Activated CD4-positive, alpha-beta T cell treated with anti-CD3 and anti-CD28 coated beads for 36 hours (primary cell): ENCODE measurements around the gene RNPC3. TPM values are rescaled to one million over a fixed set of nuclear protein-coding genes. Genes with fewer than 3 reads are reported as not detected.

Experiments used
- ATAC-seq: fragments of 200-7000 bp; cut with Tn5 transposase; one replicate; pipeline ENCODE4 v1.10.0; 2021; ENCODE audit warnings: mild to moderate bottlenecking, moderate library complexity
- CTCF ChIA-PET: fragments of 350-600 bp; sonication (Branson Sonifier 250); formaldehyde crosslinking; loops from one replicate; lab custom pipeline; 2021; ENCODE audit warnings: antibody characterized with exemption; lab: Charles Lee
- POLR2A ChIA-PET: fragments of 350-600 bp; sonication (Branson Sonifier 250); formaldehyde crosslinking; loops from one replicate; lab custom pipeline; 2021; ENCODE audit warnings: antibody characterized with exemption, inconsistent platforms; lab: Charles Lee
- DNase-seq: peaks from one replicate; pipeline ENCODE4 v3.0.0-alpha.2; 2020
- H3K27ac Mint-ChIP-seq: one replicate; pipeline ENCODE4 v1.8.0; 2021; ENCODE audit warnings: mixed read lengths
- H3K27me3 Mint-ChIP-seq: one replicate; pipeline ENCODE4 v1.8.0; 2021; ENCODE audit warnings: mixed read lengths
- H3K36me3 Mint-ChIP-seq: one replicate; pipeline ENCODE4 v1.8.0; 2021; ENCODE audit warnings: low read depth, mixed read lengths
- H3K4me1 Mint-ChIP-seq: one replicate; pipeline ENCODE4 v1.8.0; 2021; ENCODE audit warnings: mixed read lengths
- H3K4me3 Mint-ChIP-seq: one replicate; pipeline ENCODE4 v1.8.0; 2021; ENCODE audit warnings: mild to moderate bottlenecking, moderate library complexity, mixed read lengths
- H3K9me3 Mint-ChIP-seq: one replicate; pipeline ENCODE4 v1.8.0; 2021; ENCODE audit warnings: low read depth, mixed read lengths
- intact Hi-C, 2 experiments: fragments of 100-400 bp; cut with DNase I in 1 of 2; cut with micrococcal nuclease in 1 of 2; formaldehyde crosslinking; loops; one replicate each; pipeline versions ENCODE4 v1.14.2 to v1.15.1; 2022 to 2024; cut with DNase I, micrococcal nuclease
- total RNA-seq, 2 experiments: library from RNA; stranded (reverse); gene quantifications; one replicate each; pipeline ENCODE4 v1.2.3, GENCODE V29; 2021

RNPC3 gene
- total RNA-seq, 2 experiments from 2014 or later = 18.1 to 28.4 TPM

- ChIA-PET CTCF (interaction anchor here (0.5 to 2.6 kb wide), 5 partner anchors 9 to 55 kb away, joined by 3 to 17 read pairs (median 4); partner anchors contain the start of gene RNPC3), POLR2A (no interaction called here)
- peak overlapping the region; percentile 86 for H3K27ac Mint-ChIP-seq
- ATAC-seq (peak; percentile 43), DNase-seq (no peak)
- peaks cover 6% of the 10 kb centered on the region for H3K36me3 Mint-ChIP-seq
- H3K27me3 Mint-ChIP-seq = no peaks in the 10 kb centered on the region
- no peak overlapping the region for H3K4me3 Mint-ChIP-seq
- intact Hi-C loops = loop anchor here in 1 of 2 experiments (10.0 kb wide), 1 partner anchor 152 kb away; no protein-coding TSS in a partner anchor
- peaks cover 26% of the 10 kb centered on the region for H3K4me1 Mint-ChIP-seq
- H3K9me3 Mint-ChIP-seq = peaks cover 4% of the 10 kb centered on the region
Observed at GRCh38 chr1:103516693-103517092, 8.8 kb upstream of the RNPC3 start.

GRCh38 chr1:103517380-103518047, 8.0 kb upstream of the RNPC3 start:
- Mint-ChIP-seq H3K36me3 (no peaks in the 10 kb centered on the region), H3K27me3 (no peaks in the 10 kb centered on the region), H3K9me3 (no peaks in the 10 kb centered on the region), H3K4me1 (peaks cover 26% of the 10 kb centered on the region), H3K4me3 (no peak overlapping the region), H3K27ac (peak overlapping the region; percentile 10)
- no peak for DNase-seq
- intact Hi-C loops = loop anchor here in 1 of 2 experiments (10.0 kb wide), 1 partner anchor 153 kb away; no protein-coding TSS in a partner anchor
- POLR2A ChIA-PET = no interaction called here
- CTCF ChIA-PET = interaction anchor here (1.3 to 1.8 kb wide), 3 partner anchors 9 to 56 kb away, joined by 3 to 7 read pairs (median 3); partner anchors contain the start of gene RNPC3
- ATAC-seq = peak; percentile 32

GRCh38 chr1:103520822-103521221, 4.7 kb upstream of the RNPC3 start:
- Mint-ChIP-seq H3K27me3 (peaks cover 5% of the 10 kb centered on the region), H3K27ac (no peak overlapping the region), H3K36me3 (no peaks in the 10 kb centered on the region), H3K4me3 (no peak overlapping the region), H3K9me3 (no peaks in the 10 kb centered on the region), H3K4me1 (peaks cover 29% of the 10 kb centered on the region)
- POLR2A ChIA-PET = no interaction called here
- DNase-seq = no peak
- intact Hi-C loops = no loop called here
- CTCF ChIA-PET = interaction anchor here (0.6 kb wide), 1 partner anchor 425 kb away, joined by 3 read pairs; no protein-coding TSS in a partner anchor
- ATAC-seq = no peak

GRCh38 chr1:103523346-103523745, 2.2 kb upstream of the RNPC3 start:
- no peak for DNase-seq
- peaks cover 24% of the 10 kb centered on the region for H3K4me1 Mint-ChIP-seq
- H3K27me3 Mint-ChIP-seq = peaks cover 5% of the 10 kb centered on the region
- CTCF ChIA-PET = interaction anchor here (1.0 kb wide), 1 partner anchor 8 kb away, joined by 3 read pairs; no protein-coding TSS in a partner anchor
- POLR2A ChIA-PET = no interaction called here
- H3K9me3 Mint-ChIP-seq = no peaks in the 10 kb centered on the region
- ATAC-seq = no peak
- no peak overlapping the region for H3K27ac Mint-ChIP-seq
- H3K4me3 Mint-ChIP-seq = no peak overlapping the region
- peaks cover 3% of the 10 kb centered on the region for H3K36me3 Mint-ChIP-seq
- intact Hi-C loops = no loop called here

GRCh38 chr1:103525114-103525606, 339 bp upstream of the RNPC3 start:
- ChIA-PET CTCF (interaction anchor here (1.0 to 3.5 kb wide), 4 partner anchors 8 to 64 kb away, joined by 4 to 17 read pairs (median 6); no protein-coding TSS in a partner anchor), POLR2A (no interaction called here)
- ATAC-seq (peak; percentile 27), DNase-seq (peak; percentile 13)
- Mint-ChIP-seq H3K27me3 (peaks cover 5% of the 10 kb centered on the region), H3K36me3 (peaks cover 10% of the 10 kb centered on the region), H3K4me3 (peak overlapping the region; percentile 94), H3K4me1 (peaks cover 41% of the 10 kb centered on the region), H3K27ac (peak overlapping the region; percentile 77), H3K9me3 (no peaks in the 10 kb centered on the region)
- intact Hi-C loops = loop anchor here in 1 of 2 experiments (1.0 kb wide), 1 partner anchor 10 kb away; no protein-coding TSS in a partner anchor

GRCh38 chr1:103527331-103527730, 1.8 kb downstream of the RNPC3 start:
- DNase-seq = no peak
- H3K36me3 Mint-ChIP-seq = peaks cover 30% of the 10 kb centered on the region
- H3K4me1 Mint-ChIP-seq = peaks cover 61% of the 10 kb centered on the region
- ATAC-seq = no peak
- CTCF ChIA-PET = interaction anchor here (1.8 to 3.5 kb wide), 2 partner anchors 12 to 66 kb away, joined by 4 to 17 read pairs; no protein-coding TSS in a partner anchor
- peak overlapping the region; percentile 94 for H3K4me3 Mint-ChIP-seq
- no peaks in the 10 kb centered on the region for H3K9me3 Mint-ChIP-seq
- H3K27me3 Mint-ChIP-seq = peaks cover 5% of the 10 kb centered on the region
- POLR2A ChIA-PET = no interaction called here
- intact Hi-C loops = no loop called here
- H3K27ac Mint-ChIP-seq = peak overlapping the region; percentile 79

- CTCF ChIA-PET = no interaction called here
- Mint-ChIP-seq H3K9me3 (no peaks in the 10 kb centered on the region), H3K27ac (peak overlapping the region; percentile 48), H3K27me3 (no peaks in the 10 kb centered on the region), H3K4me1 (peaks cover 71% of the 10 kb centered on the region), H3K4me3 (no peak overlapping the region), H3K36me3 (peaks cover 41% of the 10 kb centered on the region)
- intact Hi-C loops = no loop called here
- ATAC-seq = peak; percentile 82
- DNase-seq = peak; percentile 83
- POLR2A ChIA-PET = no interaction called here
Observed at GRCh38 chr1:103529746-103530145, 4.2 kb downstream of the RNPC3 start.

GRCh38 chr1:103538226-103538625, 12.7 kb downstream of the RNPC3 start:
- ChIA-PET CTCF (no interaction called here), POLR2A (no interaction called here)
- intact Hi-C loops = no loop called here
- H3K4me3 Mint-ChIP-seq = no peak overlapping the region
- no peaks in the 10 kb centered on the region for H3K27me3 Mint-ChIP-seq
- no peaks in the 10 kb centered on the region for H3K9me3 Mint-ChIP-seq
- peaks cover 7% of the 10 kb centered on the region for H3K4me1 Mint-ChIP-seq
- H3K27ac Mint-ChIP-seq = no peak overlapping the region
- peaks cover 46% of the 10 kb centered on the region for H3K36me3 Mint-ChIP-seq
- ATAC-seq (no peak), DNase-seq (no peak)

GRCh38 chr1:103541431-103541830, 15.9 kb downstream of the RNPC3 start:
- H3K4me1 Mint-ChIP-seq = no peaks in the 10 kb centered on the region
- no peak overlapping the region for H3K4me3 Mint-ChIP-seq

GRCh38 chr1:103546496-103546895, 21.0 kb downstream of the RNPC3 start:
- no peaks in the 10 kb centered on the region for H3K27me3 Mint-ChIP-seq
- peaks cover 37% of the 10 kb centered on the region for H3K36me3 Mint-ChIP-seq

More at GRCh38 chr1:103541431-103541830, 15.9 kb downstream of the RNPC3 start:
- ChIA-PET POLR2A (no interaction called here), CTCF (no interaction called here)
- H3K27ac Mint-ChIP-seq = no peak overlapping the region
- ATAC-seq (no peak), DNase-seq (no peak)
- peaks cover 42% of the 10 kb centered on the region for H3K36me3 Mint-ChIP-seq
- H3K27me3 Mint-ChIP-seq = no peaks in the 10 kb centered on the region
- H3K9me3 Mint-ChIP-seq = no peaks in the 10 kb centered on the region
- intact Hi-C loops = no loop called here

GRCh38 chr1:103547840-103548239, 22.3 kb downstream of the RNPC3 start:
- DNase-seq (no peak), ATAC-seq (no peak)
- ChIA-PET POLR2A (no interaction called here), CTCF (no interaction called here)
- Mint-ChIP-seq H3K4me3 (no peak overlapping the region), H3K4me1 (no peaks in the 10 kb centered on the region), H3K9me3 (no peaks in the 10 kb centered on the region), H3K27ac (no peak overlapping the region), H3K27me3 (no peaks in the 10 kb centered on the region), H3K36me3 (peaks cover 37% of the 10 kb centered on the region)
- intact Hi-C loops = no loop called here

More at GRCh38 chr1:103546496-103546895, 21.0 kb downstream of the RNPC3 start:
- POLR2A ChIA-PET = no interaction called here
- intact Hi-C loops = no loop called here
- H3K27ac Mint-ChIP-seq = no peak overlapping the region
- no peak overlapping the region for H3K4me3 Mint-ChIP-seq
- ATAC-seq (no peak), DNase-seq (no peak)
- no peaks in the 10 kb centered on the region for H3K4me1 Mint-ChIP-seq
- CTCF ChIA-PET = no interaction called here
- no peaks in the 10 kb centered on the region for H3K9me3 Mint-ChIP-seq
